ENCODE data around the gene WWP2.

Gene WWP2

GRCh38 chr16:69892378-69892777 lies 130.2 kb downstream of the WWP2 start:
- no peaks in the 10 kb centered on the region for H3K79me2 ChIP-seq (ENCODE audit: low read length)
- no peaks in the 10 kb centered on the region for H3F3A ChIP-seq (ENCODE audit: insufficient read depth, low read length)
- no peaks in the 10 kb centered on the region for H4K20me1 ChIP-seq (ENCODE audit: insufficient read depth, low read length)
- no peaks in the 10 kb centered on the region for H3K4me1 ChIP-seq (ENCODE audit: low read length)
- no peak overlapping the region for H2AFZ ChIP-seq (ENCODE audit: low read length)
- no peaks in the 10 kb centered on the region for H3K9me2 ChIP-seq (replicated peaks; ENCODE audit: insufficient read depth, low read length)
- no peak overlapping the region for H3K4me2 ChIP-seq (ENCODE audit: low read depth, low read length)
- no peak overlapping the region for H3K9ac ChIP-seq (ENCODE audit: low read length)
- no peaks in the 10 kb centered on the region for H3K9me3 ChIP-seq (replicated peaks; ENCODE audit: insufficient read depth, low read length)
- no peak overlapping the region for H3K27ac ChIP-seq (ENCODE audit: low read length)
- no peak for DNase-seq
- no peak overlapping the region for H3K4me3 ChIP-seq (ENCODE audit: low read length)
- H3K27me3 ChIP-seq (replicated peaks; ENCODE audit: insufficient read depth, low read length) = no peaks in the 10 kb centered on the region
- H3K36me3 ChIP-seq (replicated peaks; ENCODE audit: insufficient read depth, low read length) = no peaks in the 10 kb centered on the region
- TF ChIP-seq EZH2 (optimal IDR thresholded peaks at IDR 0.05; ENCODE audit: low read depth, low read length) (no peak), EZH2phosphoT487 (IDR thresholded peaks at IDR 0.05; ENCODE audit: low read length) (no peak), CTCF (IDR thresholded peaks at IDR 0.05; ENCODE audit: low read length) (no peak)

GRCh38 chr16:69893106-69893505 lies 131.0 kb downstream of the WWP2 start:
- Histone ChIP-seq H3K9ac (ENCODE audit: low read length) (no peak overlapping the region), H3K27ac (ENCODE audit: low read length) (no peak overlapping the region), H3K9me2 (replicated peaks; ENCODE audit: insufficient read depth, low read length) (no peaks in the 10 kb centered on the region), H3K4me2 (ENCODE audit: low read depth, low read length) (no peak overlapping the region), H2AFZ (ENCODE audit: low read length) (no peak overlapping the region), H4K20me1 (ENCODE audit: insufficient read depth, low read length) (no peaks in the 10 kb centered on the region), H3F3A (ENCODE audit: insufficient read depth, low read length) (no peaks in the 10 kb centered on the region), H3K79me2 (ENCODE audit: low read length) (no peaks in the 10 kb centered on the region), H3K9me3 (replicated peaks; ENCODE audit: insufficient read depth, low read length) (no peaks in the 10 kb centered on the region), H3K36me3 (replicated peaks; ENCODE audit: insufficient read depth, low read length) (no peaks in the 10 kb centered on the region), H3K4me3 (ENCODE audit: low read length) (no peak overlapping the region), H3K4me1 (ENCODE audit: low read length) (no peaks in the 10 kb centered on the region), H3K27me3 (replicated peaks; ENCODE audit: insufficient read depth, low read length) (no peaks in the 10 kb centered on the region)
- no peak for TF ChIP-seq EZH2phosphoT487 (IDR thresholded peaks at IDR 0.05; ENCODE audit: low read length)
- TF ChIP-seq CTCF (IDR thresholded peaks at IDR 0.05; ENCODE audit: low read length) = no peak
- no peak for TF ChIP-seq EZH2 (optimal IDR thresholded peaks at IDR 0.05; ENCODE audit: low read depth, low read length)
- DNase-seq = no peak

- H4K20me1 ChIP-seq (ENCODE audit: insufficient read depth, low read length) = no peaks in the 10 kb centered on the region
- no peak for TF ChIP-seq EZH2 (optimal IDR thresholded peaks at IDR 0.05; ENCODE audit: low read depth, low read length)
- TF ChIP-seq EZH2phosphoT487 (IDR thresholded peaks at IDR 0.05; ENCODE audit: low read length) = no peak
- TF ChIP-seq CTCF (IDR thresholded peaks at IDR 0.05; ENCODE audit: low read length) = no peak
- H3K9ac ChIP-seq (ENCODE audit: low read length) = no peak overlapping the region
- no peak for DNase-seq
- no peaks in the 10 kb centered on the region for H3K4me1 ChIP-seq (ENCODE audit: low read length)
- no peaks in the 10 kb centered on the region for H3K9me3 ChIP-seq (replicated peaks; ENCODE audit: insufficient read depth, low read length)
- no peaks in the 10 kb centered on the region for H3K27me3 ChIP-seq (replicated peaks; ENCODE audit: insufficient read depth, low read length)
- no peak overlapping the region for H3K4me3 ChIP-seq (ENCODE audit: low read length)
- no peak overlapping the region for H2AFZ ChIP-seq (ENCODE audit: low read length)
- H3K36me3 ChIP-seq (replicated peaks; ENCODE audit: insufficient read depth, low read length) = no peaks in the 10 kb centered on the region
- H3K27ac ChIP-seq (ENCODE audit: low read length) = no peak overlapping the region
- no peak overlapping the region for H3K4me2 ChIP-seq (ENCODE audit: low read depth, low read length)
- H3K9me2 ChIP-seq (replicated peaks; ENCODE audit: insufficient read depth, low read length) = no peaks in the 10 kb centered on the region
- H3F3A ChIP-seq (ENCODE audit: insufficient read depth, low read length) = no peaks in the 10 kb centered on the region
- H3K79me2 ChIP-seq (ENCODE audit: low read length) = no peaks in the 10 kb centered on the region
Measured at GRCh38 chr16:69894676-69895075, 132.5 kb downstream of the WWP2 start.

Measured in MM.1S (cell line).